Gastroesophageal sphincter (tissue), 4 donors: ENCODE measurements around the gene SPATC1L. TPM values are rescaled to one million over a fixed set of nuclear protein-coding genes. Genes with fewer than 3 reads are reported as not detected.

Experiments
- ATAC-seq: fragments of 150-250 bp; one replicate; pipeline ENCODE4 v1.9.1; 2016; ENCODE audit warnings: mild to moderate bottlenecking, moderate library complexity
- H3K27ac ChIP-seq, 4 donors: fragments of 200-600 bp; sonication (generic) in 3 of 4; 1 replicate in 3 of 4; 2 replicates in 1 of 4; pipeline ENCODE4 v1.5.1; 2016 to 2019
- H3K27me3 ChIP-seq: fragments of 200-600 bp; sonication (generic); one replicate; pipeline ENCODE4 v1.5.1; 2019
- H3K36me3 ChIP-seq, 2 donors: fragments of 200-600 bp; sonication (generic); one replicate each; pipeline ENCODE4 v1.5.1; 2019; ENCODE audit warnings: control low read depth in 1 of 2
- H3K4me1 ChIP-seq, 3 donors: fragments of 200-600 bp; sonication (generic); 1 replicate in 2 of 3; 2 replicates in 1 of 3; pipeline ENCODE4 v1.5.1; 2016 to 2019; ENCODE audit warnings: control low read depth in 2 of 3
- H3K4me3 ChIP-seq, 2 donors: fragments of 200-600 bp; sonication (generic); one replicate each; pipeline ENCODE4 v1.5.1; 2019; ENCODE audit warnings: mild to moderate bottlenecking in 1 of 2, moderate library complexity in 1 of 2
- H3K9me3 ChIP-seq, 3 donors: fragments of 200-600 bp; sonication (generic); one replicate each; pipeline ENCODE4 v1.5.1; 2017 to 2019; ENCODE audit warnings: control low read depth in 2 of 3
- CTCF ChIP-seq, 4 experiments: fragments of 200-600 bp in 2 of 4; fragments of 450-650 bp in 2 of 4; sonication (generic) in 1 of 4; IDR thresholded peaks; one replicate each; pipeline ENCODE4 v1.5.1; 2017 to 2019; ENCODE audit warnings: antibody characterized with exemption in 4 of 4, mild to moderate bottlenecking in 2 of 4, moderate library complexity in 2 of 4
- EP300 ChIP-seq: sonication (generic); formaldehyde crosslinking; IDR thresholded peaks from one replicate; pipeline ENCODE4 v1.6.1; 2017; ENCODE audit warnings: antibody characterized with exemption, mild to moderate bottlenecking
- POLR2A ChIP-seq, 2 donors: fragments of 450-650 bp; IDR thresholded peaks; one replicate each; pipeline ENCODE4 v1.6.1; 2017; ENCODE audit warnings: antibody characterized with exemption in 2 of 2, mild to moderate bottlenecking in 2 of 2, moderate library complexity in 1 of 2
- POLR2AphosphoS5 ChIP-seq: sonication (generic); formaldehyde crosslinking; IDR thresholded peaks from one replicate; pipeline ENCODE4 v1.6.1; 2017; ENCODE audit warnings: antibody characterized with exemption
- WGBS, 2 donors: methylation state at CpG; one replicate each; pipeline ENCODE4 v1.1.5; 2018; ENCODE audit warnings: low coverage in 1 of 2; 5-methylcytosine and 5-hydroxymethylcytosine counted together
- total RNA-seq, 4 donors: library from RNA; depleted of rRNA; stranded (reverse); fragments of >200 nt; gene quantifications; one replicate each; pipeline ENCODE4 v1.1.0, GENCODE V29; 2016

SPATC1L gene
- total RNA-seq, 4 donors from 2014 or later: 0.54 to 20.4 (median 7.9) TPM

- no peak overlapping the region for H3K4me3 ChIP-seq
- H3K27ac ChIP-seq: no peak overlapping the region
- WGBS, 2 donors: 88% methylated on average over 4 of the region's 28 CpGs; no CpG with 5 or more reads in 1 of the 2 donors
- no peaks in the 10 kb centered on the region for H3K9me3 ChIP-seq
- ATAC-seq: no peak
- peaks cover 0 to 21% (median 0%) of the 10 kb centered on the region in 3 donors for H3K4me1 ChIP-seq
- H3K36me3 ChIP-seq: no peaks in the 10 kb centered on the region
- TF ChIP-seq POLR2AphosphoS5 (no peak), EP300 (no peak), CTCF (IDR thresholded peaks at IDR 0.05) (no peak)
- peaks cover 6% of the 10 kb centered on the region for H3K27me3 ChIP-seq
Measured at GRCh38 chr21:46138383-46138970, 45.8 kb downstream of the SPATC1L start.

- Histone ChIP-seq H3K27ac (no peak overlapping the region), H3K9me3 (no peaks in the 10 kb centered on the region), H3K4me3 (no peak overlapping the region), H3K36me3 (peaks cover 0 to under 1% of the 10 kb centered on the region in 2 donors), H3K4me1 (peaks cover 0 to 15% (median 0%) of the 10 kb centered on the region in 3 donors), H3K27me3 (peaks cover 6% of the 10 kb centered on the region)
- no peak for ATAC-seq
- WGBS, 2 donors: 71 to 100% methylated on average over 2 to 4 of the region's 7 CpGs
- TF ChIP-seq POLR2A (IDR thresholded peaks at IDR 0.05): no peak
- no peak for TF ChIP-seq CTCF (IDR thresholded peaks at IDR 0.05)
- TF ChIP-seq EP300: no peak
- TF ChIP-seq POLR2AphosphoS5: no peak
Measured at GRCh38 chr21:46137908-46138307, 46.4 kb downstream of the SPATC1L start.

- WGBS, 2 donors: 85% methylated on average over 3 of the region's 22 CpGs; no CpG with 5 or more reads in 1 of the 2 donors
- Histone ChIP-seq H3K27me3 (peaks cover 6% of the 10 kb centered on the region), H3K9me3 (no peaks in the 10 kb centered on the region), H3K36me3 (peaks cover 0 to 11% of the 10 kb centered on the region in 2 donors), H3K4me3 (no peak overlapping the region), H3K4me1 (peaks cover 0 to 12% (median 0%) of the 10 kb centered on the region in 3 donors), H3K27ac (no peak overlapping the region)
- no peak for ATAC-seq
- no peak for TF ChIP-seq EP300
- TF ChIP-seq CTCF (IDR thresholded peaks at IDR 0.05): no peak
- TF ChIP-seq POLR2A (IDR thresholded peaks at IDR 0.05): no peak
- no peak for TF ChIP-seq POLR2AphosphoS5
Measured at GRCh38 chr21:46136739-46137349, 47.4 kb downstream of the SPATC1L start.

- H3K4me1 ChIP-seq: peaks cover 0 to 16% (median 0%) of the 10 kb centered on the region in 3 donors
- H3K36me3 ChIP-seq: peaks cover 0 to 12% of the 10 kb centered on the region in 2 donors
- H3K9me3 ChIP-seq: no peaks in the 10 kb centered on the region
- no peak for ATAC-seq
- no peak overlapping the region for H3K27ac ChIP-seq
- H3K4me3 ChIP-seq: no peak overlapping the region
- TF ChIP-seq POLR2A (IDR thresholded peaks at IDR 0.05) (no peak), CTCF (IDR thresholded peaks at IDR 0.05) (no peak)
- 75 to 83% methylated on average over 1 of the region's 7 CpGs for WGBS, 2 donors
- H3K27me3 ChIP-seq: peaks cover 6% of the 10 kb centered on the region
Measured at GRCh38 chr21:46135782-46136395, 48.4 kb downstream of the SPATC1L start.
